Umbilical cord (tissue), 2 donors: ENCODE measurements around the gene ELMO3. TPM values are rescaled to one million over a fixed set of nuclear protein-coding genes. Genes with fewer than 3 reads are reported as not detected.

ENCODE experiments used
- DNase-seq: peaks from one replicate; pipeline ENCODE4 v3.0.0-alpha.2; 2015; ENCODE audit warnings: low spot score
- total RNA-seq: library from RNA; depleted of rRNA; stranded (reverse); fragments of >200 nt; gene quantifications from one replicate; pipeline ENCODE4 v1.2.3, GENCODE V29; 2014; ENCODE audit warnings: low replicate concordance; ENCODE audit not compliant: insufficient read depth

The ELMO3 gene
- total RNA-seq: not detected

- no peak for DNase-seq
Measured at GRCh38 chr16:67199011-67199807, at the start of gene ELMO3. Gene ELMO3 (plus strand): TSS chr16:67199131. CDS start chr16:67199327, 196 bp downstream.

DNA sequence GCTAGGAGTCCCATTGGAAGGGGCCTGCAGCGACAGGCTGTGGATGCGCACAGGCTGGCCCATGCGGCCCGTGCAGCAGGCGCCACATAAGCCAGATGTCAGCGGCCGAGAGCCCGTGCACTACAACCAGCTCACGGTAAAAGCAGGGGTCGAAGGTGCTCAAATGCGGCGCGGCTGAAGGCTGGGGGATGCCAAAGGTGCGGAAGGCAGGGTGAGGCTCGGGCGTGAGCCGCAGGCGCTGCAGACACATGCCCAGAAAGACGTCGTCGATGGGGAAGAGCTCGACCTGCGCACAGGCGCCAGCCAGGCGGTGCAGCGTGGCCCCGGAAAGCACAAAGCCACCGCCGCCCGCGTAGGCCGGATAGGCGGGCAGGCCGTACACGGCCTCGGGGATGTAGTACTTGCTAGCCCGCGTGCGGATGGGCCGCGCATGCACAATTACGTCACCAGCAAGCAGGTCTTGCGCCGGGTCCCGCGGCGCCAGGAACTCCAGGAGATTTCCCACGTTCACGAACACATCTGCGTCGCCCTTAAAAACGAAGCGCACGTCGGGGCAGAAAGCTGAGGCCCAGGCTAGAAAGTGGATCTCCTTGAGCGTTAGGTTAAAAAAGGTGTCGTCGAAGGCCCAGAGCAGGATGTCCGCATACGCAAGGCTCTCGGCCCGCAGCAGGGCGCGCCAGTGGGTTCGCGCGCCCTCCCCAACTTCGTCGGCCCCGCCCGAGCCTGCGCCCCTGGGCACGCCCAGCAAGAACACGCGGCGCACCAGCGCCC, 49.5 kb upstream of the ELMO3 start:
- DNase-seq: no peak

- peak; percentile 88 for DNase-seq
Measured at GRCh38 chr16:67150047-67150832, 48.7 kb upstream of the ELMO3 start.

GRCh38 chr16:67150833-67151396, 48.0 kb upstream of the ELMO3 start, which contains the start of gene B3GNT9:
Gene B3GNT9 (minus strand): TSS chr16:67150998. CDS start chr16:67150485, 513 bp downstream.
- peak; percentile 95 for DNase-seq

GRCh38 chr16:67151431-67152097, 47.4 kb upstream of the ELMO3 start:
- DNase-seq: no peak

GRCh38 chr16:67154578-67155294, 44.2 kb upstream of the ELMO3 start:
- DNase-seq: no peak

GRCh38 chr16:67155295-67156142, 43.4 kb upstream of the ELMO3 start:
- DNase-seq: peak; percentile 67

GRCh38 chr16:67156143-67156844, 42.6 kb upstream of the ELMO3 start:
- DNase-seq: no peak

GRCh38 chr16:67157106-67157748, 41.7 kb upstream of the ELMO3 start:
- DNase-seq: no peak

GRCh38 chr16:67157892-67158635, 40.9 kb upstream of the ELMO3 start:
- DNase-seq: no peak

GRCh38 chr16:67158637-67159600, 40.0 kb upstream of the ELMO3 start:
- DNase-seq: no peak

DNA sequence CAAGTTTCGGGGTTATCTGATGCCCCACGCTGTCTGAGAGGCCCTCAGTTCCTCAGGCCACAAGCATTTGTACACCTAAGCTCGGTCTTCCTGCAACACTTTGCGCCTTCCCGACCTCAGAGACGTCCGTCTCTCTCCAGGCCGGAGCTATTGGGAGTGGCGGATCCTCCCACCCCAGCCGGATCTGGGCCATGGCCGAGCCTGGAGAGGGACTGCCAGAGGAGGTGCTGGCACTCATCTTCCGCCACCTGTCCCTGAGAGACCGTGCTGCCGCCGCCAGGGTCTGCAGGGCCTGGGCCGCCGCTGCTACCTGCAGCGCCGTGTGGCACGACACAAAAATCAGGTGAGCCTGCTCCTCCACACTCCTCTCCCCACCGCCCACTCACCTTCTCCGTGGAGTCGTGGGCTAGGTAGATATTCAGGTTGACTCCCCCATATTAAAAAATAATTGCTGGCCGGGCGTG, 37.3 kb upstream of the ELMO3 start:
- DNase-seq: no peak

DNA sequence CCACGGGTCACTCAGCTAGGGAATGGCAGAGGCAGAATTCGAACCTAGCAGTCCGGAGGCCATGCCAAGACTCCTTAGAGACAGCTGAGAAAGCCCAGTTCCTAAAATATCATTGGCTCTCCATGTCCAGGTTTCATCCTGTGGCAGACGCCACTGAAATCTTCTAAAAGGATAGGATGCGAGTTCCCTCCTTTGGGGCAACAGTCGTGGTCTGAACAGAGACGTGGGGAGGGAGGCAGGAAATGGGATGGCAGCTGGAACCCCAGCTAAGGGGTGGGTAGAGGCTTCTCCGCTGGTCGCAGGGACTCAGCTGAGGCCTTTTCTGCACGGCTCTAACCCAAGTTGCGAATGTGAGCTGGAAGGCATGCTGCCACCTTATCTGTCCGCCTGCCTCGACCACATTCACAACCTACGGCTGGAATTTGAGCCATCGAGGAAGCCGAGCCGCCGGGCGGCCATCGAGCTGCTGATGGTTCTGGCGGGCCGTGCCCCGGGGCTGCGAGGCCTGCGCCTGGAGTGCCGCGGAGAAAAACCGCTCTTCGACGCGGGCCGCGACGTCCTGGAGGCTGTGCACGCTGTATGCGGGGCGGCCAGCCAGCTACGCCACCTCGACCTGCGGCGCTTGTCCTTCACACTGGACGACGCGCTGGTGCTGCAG, 36.3 kb upstream of the ELMO3 start:
- no peak for DNase-seq

- DNase-seq: no peak
Measured at GRCh38 chr16:67163164-67163998, 35.5 kb upstream of the ELMO3 start.
